Measurements from ENCODE around the gene ACAP3.

DNA sequence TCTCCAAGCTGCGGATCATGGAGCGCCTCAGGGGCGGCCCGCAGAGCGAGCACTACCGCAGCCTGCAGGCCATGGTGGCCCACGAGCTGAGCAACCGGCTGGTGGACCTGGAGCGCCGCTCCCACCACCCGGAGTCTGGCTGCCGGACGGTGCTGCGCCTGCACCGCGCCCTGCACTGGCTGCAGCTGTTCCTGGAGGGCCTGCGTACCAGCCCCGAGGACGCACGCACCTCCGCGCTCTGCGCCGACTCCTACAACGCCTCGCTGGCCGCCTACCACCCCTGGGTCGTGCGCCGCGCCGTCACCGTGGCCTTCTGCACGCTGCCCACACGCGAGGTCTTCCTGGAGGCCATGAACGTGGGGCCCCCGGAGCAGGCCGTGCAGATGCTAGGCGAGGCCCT lies 19.6 kb upstream of the ACAP3 start:
- TF ChIP-seq, protein P1, sequence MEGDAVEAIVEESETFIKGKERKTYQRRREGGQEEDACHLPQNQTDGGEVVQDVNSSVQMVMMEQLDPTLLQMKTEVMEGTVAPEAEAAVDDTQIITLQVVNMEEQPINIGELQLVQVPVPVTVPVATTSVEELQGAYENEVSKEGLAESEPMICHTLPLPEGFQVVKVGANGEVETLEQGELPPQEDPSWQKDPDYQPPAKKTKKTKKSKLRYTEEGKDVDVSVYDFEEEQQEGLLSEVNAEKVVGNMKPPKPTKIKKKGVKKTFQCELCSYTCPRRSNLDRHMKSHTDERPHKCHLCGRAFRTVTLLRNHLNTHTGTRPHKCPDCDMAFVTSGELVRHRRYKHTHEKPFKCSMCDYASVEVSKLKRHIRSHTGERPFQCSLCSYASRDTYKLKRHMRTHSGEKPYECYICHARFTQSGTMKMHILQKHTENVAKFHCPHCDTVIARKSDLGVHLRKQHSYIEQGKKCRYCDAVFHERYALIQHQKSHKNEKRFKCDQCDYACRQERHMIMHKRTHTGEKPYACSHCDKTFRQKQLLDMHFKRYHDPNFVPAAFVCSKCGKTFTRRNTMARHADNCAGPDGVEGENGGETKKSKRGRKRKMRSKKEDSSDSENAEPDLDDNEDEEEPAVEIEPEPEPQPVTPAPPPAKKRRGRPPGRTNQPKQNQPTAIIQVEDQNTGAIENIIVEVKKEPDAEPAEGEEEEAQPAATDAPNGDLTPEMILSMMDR (IDR thresholded peaks at IDR 0.05): no peak
- TF ChIP-seq EZH2phosphoT487 (IDR thresholded peaks at IDR 0.05): no peak

All from neural progenitor cell (in vitro differentiated cells).